ENCODE measurements around the gene TTL. TPM values are rescaled to one million over a fixed set of nuclear protein-coding genes. Genes with fewer than 3 reads are reported as not detected.

TTL gene
- total RNA-seq, 1 experiment from 2014 or later = 26.9 TPM

Other genes starting within 250 kb of the TTL start
- 4.0 and 6.3 TPM in 2 replicates for gene ZC3H8, start 227.1 kb upstream of the TTL start, total RNA-seq (2014; rRNA removed; shearing (Covaris generic); ENCODE audit: low replicate concordance)
- gene ZC3H6, start 206.6 kb upstream of the TTL start, total RNA-seq (2014; rRNA removed; shearing (Covaris generic); ENCODE audit: low replicate concordance) = 0.70 and 8.6 TPM in 2 replicates
- 0.81 and 13.0 TPM in 2 replicates for gene RGPD8, start 48.5 kb upstream of the TTL start, total RNA-seq (2014; rRNA removed; shearing (Covaris generic); ENCODE audit: low replicate concordance)
- 19.3 and 20.9 TPM in 2 replicates for gene POLR1B, start 60.3 kb downstream of the TTL start, total RNA-seq (2014; rRNA removed; shearing (Covaris generic); ENCODE audit: low replicate concordance)
- 26.0 and 36.0 TPM in 2 replicates for gene CHCHD5, start 102.5 kb downstream of the TTL start, total RNA-seq (2014; rRNA removed; shearing (Covaris generic); ENCODE audit: low replicate concordance)
- 79.6 and 85.8 TPM in 2 replicates for gene SLC20A1, start 163.8 kb downstream of the TTL start, total RNA-seq (2014; rRNA removed; shearing (Covaris generic); ENCODE audit: low replicate concordance)
- not detected in 2 replicates for gene NT5DC4, start 238.9 kb downstream of the TTL start, total RNA-seq (2014; rRNA removed; shearing (Covaris generic); ENCODE audit: low replicate concordance)